Endothelial cell of umbilical vein (primary cell): Measurements from ENCODE around the gene PGR. TPM values are rescaled to one million over a fixed set of nuclear protein-coding genes. Genes with fewer than 3 reads are reported as not detected.

ENCODE experiments used
- BruUV-seq: library from RNA; stranded (reverse); fragments of 400-500 nt; replicated peaks from 2 replicates; lab custom pipeline; 2021; lab: Mats Ljungman, UMichigan
- CTCF ChIA-PET: fragments of 300-600, 350-600 bp; sonication (Branson Sonifier 250); formaldehyde crosslinking; loops from one replicate; lab custom pipeline; 2021; ENCODE audit warnings: antibody characterized with exemption, inconsistent platforms; lab: Charles Lee
- POLR2A ChIA-PET: fragments of 300-600, 350-600 bp; sonication (Branson Sonifier 250); formaldehyde crosslinking; loops from one replicate; lab custom pipeline; 2021; ENCODE audit warnings: antibody characterized with exemption, inconsistent platforms; lab: Charles Lee
- DNase-seq: peaks from one replicate; pipeline ENCODE4 v3.0.0-alpha.2; 2011; ENCODE audit warnings: low read depth, low spot score
- FAIRE-seq: peaks from 2 replicates; lab custom pipeline; 2011; peaks lifted over from hg19 to GRCh38; lab: Jason Lieb, UNC
- H2AFZ ChIP-seq: 2 replicates; pipeline ENCODE4 v1.6.0; 2012; ENCODE audit warnings: low read depth, low read length, control low read depth, inconsistent platforms
- H3K27ac ChIP-seq: 2 replicates; pipeline ENCODE4 v1.5.1; 2011; ENCODE audit warnings: low read depth, mild to moderate bottlenecking, control low read depth, low read length, moderate library complexity; ENCODE audit not compliant: insufficient read depth
- H3K27me3 ChIP-seq, 2 experiments: 2 replicates each; pipeline versions ENCODE4 v1.6.0 to v1.6.1; 2011; ENCODE audit warnings: low read length in 2 of 2, mixed read lengths in 1 of 2; ENCODE audit not compliant: control insufficient read depth in 2 of 2, insufficient read depth in 2 of 2
- H3K36me3 ChIP-seq, 2 experiments: 2 replicates in 1 of 2; 3 replicates in 1 of 2; pipeline ENCODE4 v1.5.1; 2011; ENCODE audit warnings: low read length in 2 of 2, mild to moderate bottlenecking in 1 of 2, moderate library complexity in 1 of 2; ENCODE audit not compliant: control insufficient read depth in 2 of 2, insufficient read depth in 2 of 2; ENCODE audit errors: extremely low read depth in 1 of 2
- H3K4me1 ChIP-seq: 3 replicates; pipeline ENCODE4 v1.5.1; 2011; ENCODE audit warnings: mild to moderate bottlenecking, low read length; ENCODE audit not compliant: control insufficient read depth, insufficient read depth; ENCODE audit errors: extremely low read depth
- H3K4me2 ChIP-seq: 2 replicates; pipeline ENCODE4 v1.6.1; 2011; ENCODE audit warnings: low read length, control low read depth, mixed read lengths; ENCODE audit not compliant: insufficient read depth
- H3K4me3 ChIP-seq, 3 experiments: fragments of 200-600 bp in 1 of 3; sonication (generic), shearing (Covaris generic) in 1 of 3; replicated peaks in 1 of 3; 2 replicates each; pipeline ENCODE4 v1.5.1; 2011 to 2016; ENCODE audit warnings: control low read depth in 3 of 3, low read length in 3 of 3, mild to moderate bottlenecking in 2 of 3, inconsistent platforms in 1 of 3, low read depth in 1 of 3, moderate library complexity in 1 of 3; ENCODE audit not compliant: insufficient read depth in 1 of 3
- H3K79me2 ChIP-seq: 2 replicates; pipeline ENCODE4 v1.6.0; 2012; ENCODE audit warnings: low read length, inconsistent platforms; ENCODE audit not compliant: control insufficient read depth, insufficient read depth
- H3K9ac ChIP-seq: replicated peaks from 2 replicates; pipeline ENCODE3; 2011; ENCODE audit warnings: low read length, control low read depth; ENCODE audit not compliant: insufficient read depth; ENCODE audit errors: extremely low read depth
- H3K9me1 ChIP-seq: replicated peaks from 3 replicates; pipeline ENCODE4 v1.6.0; 2011; ENCODE audit warnings: mild to moderate bottlenecking, low read length; ENCODE audit not compliant: control insufficient read depth, insufficient read depth; ENCODE audit errors: extremely low read depth
- H3K9me3 ChIP-seq: replicated peaks from 2 replicates; pipeline ENCODE4 v1.5.1; 2012; ENCODE audit warnings: low read length, inconsistent platforms; ENCODE audit not compliant: control insufficient read depth, insufficient read depth
- H4K20me1 ChIP-seq: replicated peaks from 2 replicates; pipeline ENCODE3; 2011; ENCODE audit warnings: mild to moderate bottlenecking, low read length; ENCODE audit not compliant: control insufficient read depth, insufficient read depth; ENCODE audit errors: extremely low read depth
- CTCF ChIP-seq, 2 donors: IDR thresholded peaks; 1 replicate in 1 of 2; 2 replicates in 1 of 2; pipeline ENCODE4 v1.5.1; 2011; ENCODE audit warnings: low read length in 2 of 2, mild to moderate bottlenecking in 2 of 2, moderate library complexity in 2 of 2, control low read depth in 1 of 2, inconsistent platforms in 1 of 2, low read depth in 1 of 2; ENCODE audit not compliant: insufficient read depth in 1 of 2; ENCODE audit errors: extremely low read depth in 1 of 2
- EZH2 ChIP-seq: IDR thresholded peaks from 2 replicates; pipeline ENCODE4 v1.6.1; 2012; ENCODE audit warnings: borderline replicate concordance, low read depth, mild to moderate bottlenecking, moderate library complexity, low read length, inconsistent platforms; ENCODE audit not compliant: severe bottlenecking
- FOS ChIP-seq: IDR thresholded peaks from 2 replicates; pipeline ENCODE4 v1.6.1; 2011; ENCODE audit warnings: mild to moderate bottlenecking, low read length, moderate library complexity, borderline replicate concordance; ENCODE audit not compliant: insufficient read depth
- GATA2 ChIP-seq: IDR thresholded peaks from 2 replicates; pipeline ENCODE4 v1.7.0; 2011; ENCODE audit warnings: low read depth, mild to moderate bottlenecking, moderate library complexity, mixed read lengths, low read length; ENCODE audit not compliant: insufficient read length, insufficient read depth
- JUN ChIP-seq: IDR thresholded peaks from 2 replicates; pipeline ENCODE4 v1.6.1; 2011; ENCODE audit warnings: borderline replicate concordance, low read depth; ENCODE audit not compliant: insufficient read length, insufficient read depth
- MAX ChIP-seq: IDR thresholded peaks from 2 replicates; pipeline ENCODE4 v1.6.1; 2011; ENCODE audit not compliant: insufficient read depth, insufficient read length
- MYC ChIP-seq: IDR thresholded peaks from one replicate; pipeline ENCODE4 v1.6.1; 2011; ENCODE audit warnings: mild to moderate bottlenecking, low read depth, low read length
- POLR2A ChIP-seq: IDR thresholded peaks from 2 replicates; pipeline ENCODE4 v1.6.1; 2012; ENCODE audit warnings: low read depth, mild to moderate bottlenecking, control low read depth, low read length
- POLR2AphosphoS5 ChIP-seq: IDR thresholded peaks from 2 replicates; pipeline ENCODE4 v1.6.1; 2012; ENCODE audit warnings: low read depth, mild to moderate bottlenecking, control low read depth, low read length, moderate library complexity; ENCODE audit not compliant: insufficient read depth
- dilution Hi-C: fragments of 300-500 bp; cut with MboI; formaldehyde crosslinking; loops from one replicate; pipeline ENCODE4 v1.15.0; 2019; ENCODE audit warnings: low sequenced_read_pairs; ENCODE audit not compliant: extremely low pct_ligation_motif_present
- intact Hi-C: fragments of 100-400 bp; cut with micrococcal nuclease; formaldehyde crosslinking; loops from one replicate; pipeline ENCODE4 v1.10.0; 2022
- polyA plus RNA-seq, 4 experiments: library from polyadenylated mRNA; depleted of rRNA in 3 of 4; stranded (reverse) in 3 of 4; unstranded in 1 of 4; fragments of >200 nt; gene quantifications; 2 replicates each; pipeline versions ENCODE4 v1.2.1 to v1.2.3, GENCODE V29; 2011 to 2012; ENCODE audit warnings: missing spikeins in 1 of 4
- total RNA-seq: library from RNA; stranded (reverse); gene quantifications from 2 replicates; pipeline ENCODE4 v1.2.3, GENCODE V29; 2021

The PGR gene
- total and polyA plus RNA-seq, 2 donors (not counting 3 experiments of a cell fraction or from before 2014, with no cell fraction given) = not detected

DNA sequence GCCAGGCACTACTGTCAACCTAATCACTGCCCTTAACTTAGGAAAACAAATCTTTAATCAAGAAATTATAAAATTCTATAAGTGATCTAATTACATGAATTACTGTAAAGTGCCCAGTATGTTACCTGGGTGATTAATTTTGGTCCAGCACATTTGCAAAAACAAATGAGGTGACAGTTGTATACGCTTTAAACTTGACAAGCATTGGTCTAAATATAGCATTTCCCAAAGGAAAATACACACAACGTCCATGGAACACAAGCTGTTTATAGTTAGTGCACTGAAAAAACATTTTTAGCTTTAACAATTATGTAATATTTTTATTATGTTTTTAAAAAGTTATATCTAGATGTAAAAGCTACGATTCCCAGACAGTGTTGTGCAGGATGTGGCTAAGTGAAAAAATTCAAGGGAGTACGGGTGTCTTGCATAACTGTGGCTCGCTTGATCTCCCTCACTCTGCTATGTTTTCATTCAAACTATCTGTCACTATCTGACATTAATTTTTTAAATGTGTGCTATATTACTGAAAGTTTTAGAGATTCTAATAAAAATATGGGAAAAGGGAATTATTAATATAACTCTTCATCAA lies 38.8 kb downstream of the PGR start:
- Histone ChIP-seq H3K4me2 (no peak overlapping the region), H3K9me3 (no peaks in the 10 kb centered on the region), H3K9ac (no peak overlapping the region), H3K27me3 (no peaks in the 10 kb centered on the region), H3K9me1 (no peaks in the 10 kb centered on the region), H3K79me2 (no peaks in the 10 kb centered on the region), H3K4me1 (no peaks in the 10 kb centered on the region), H4K20me1 (no peaks in the 10 kb centered on the region), H3K27ac (no peak overlapping the region), H3K4me3 (no peak overlapping the region), H2AFZ (no peak overlapping the region), H3K36me3 (no peaks in the 10 kb centered on the region)
- FAIRE-seq = no peak
- ChIA-PET CTCF (no interaction called here), POLR2A (no interaction called here)
- dilution Hi-C loops (no loop called here), intact Hi-C loops (no loop called here)
- no TSS peak for BruUV-seq
- TF ChIP-seq CTCF (IDR thresholded peaks at IDR 0.05; ENCODE audit: extremely low read depth in 1 of 2, insufficient read depth in 1 of 2, low read depth in 1 of 2, low read length in 2 of 2) = no peak
- TF ChIP-seq FOS = no peak
- TF ChIP-seq POLR2A = no peak
- no peak for TF ChIP-seq EZH2
- no peak for TF ChIP-seq JUN
- TF ChIP-seq POLR2AphosphoS5 = no peak
- TF ChIP-seq MYC = no peak
- TF ChIP-seq GATA2 = no peak
- TF ChIP-seq MAX = no peak
- DNase-seq = no peak
